ENCODE measurements around the gene GABRD.
A peak's percentile ranks its signal among the peaks of the same experiment; 100 is the strongest.

GABRD gene

GRCh38 chr1:2037314-2037979 is 18.3 kb downstream of the GABRD start:
- H2BK5ac ChIP-seq (ENCODE audit: low read length), result no peak overlapping the region
- H3K23ac ChIP-seq (ENCODE audit: low read depth, low read length, poor library complexity), result no peak overlapping the region
- no peak overlapping the region for H3K4me2 ChIP-seq (ENCODE audit: insufficient read depth, low read length, poor library complexity, severe bottlenecking)
- H2BK12ac ChIP-seq (ENCODE audit: low read length), result no peak overlapping the region
- no peaks in the 10 kb centered on the region for H3K36me3 ChIP-seq (replicated peaks in 1 of 2; ENCODE audit: control insufficient read depth in 2 of 2, insufficient read depth in 2 of 2, low read length in 2 of 2)
- H2AK5ac ChIP-seq (ENCODE audit: low read depth, low read length), result no peak overlapping the region
- no CpG with 5 or more reads among the region's 18 CpGs for WGBS, 2 donors (ENCODE audit: extremely low coverage in 2 of 2, insufficient read length in 2 of 2, insufficient replicate concordance in 1 of 2)
- no peak overlapping the region for H2BK120ac ChIP-seq (ENCODE audit: low read depth, low read length)
- no peak overlapping the region for H3K27ac ChIP-seq (replicated peaks; ENCODE audit: low read length)
- H4K91ac ChIP-seq (ENCODE audit: low read depth, low read length, poor library complexity), result no peak overlapping the region
- no peaks in the 10 kb centered on the region for H3K79me1 ChIP-seq (ENCODE audit: low read depth, low read length)
- no peak overlapping the region for H2BK15ac ChIP-seq (ENCODE audit: low read length)
- H3K4ac ChIP-seq (ENCODE audit: low read length), result no peak overlapping the region
- no peaks in the 10 kb centered on the region for H3K9me3 ChIP-seq (replicated peaks in 1 of 2; ENCODE audit: control insufficient read depth in 2 of 2, insufficient read depth in 1 of 2, low read depth in 1 of 2, low read length in 2 of 2)
- no peak overlapping the region for H3K9ac ChIP-seq (ENCODE audit: low read depth, low read length, poor library complexity)
- H3K14ac ChIP-seq (ENCODE audit: low read length), result peak overlapping the region; percentile 32
- peaks cover 0 to 6% of the 10 kb centered on the region in 2 donors for H3K4me1 ChIP-seq (ENCODE audit: control insufficient read depth in 2 of 2, insufficient read depth in 1 of 2, low read depth in 1 of 2, low read length in 2 of 2)
- H3K27me3 ChIP-seq (ENCODE audit: control insufficient read depth in 3 of 3, insufficient read depth in 3 of 3, low read depth in 1 of 3, low read length in 3 of 3), result peaks cover 0 to 66% (median 0%) of the 10 kb centered on the region in 3 experiments
- no peak overlapping the region for H2AFZ ChIP-seq (ENCODE audit: low read length)
- DNase-seq (ENCODE audit: low spot score), result no peak
- H3K4me3 ChIP-seq (ENCODE audit: low read length in 2 of 2), result no peak overlapping the region
- H3K18ac ChIP-seq (ENCODE audit: low read length), result no peak overlapping the region
- H4K8ac ChIP-seq (ENCODE audit: low read depth, low read length), result no peak overlapping the region

GRCh38 chr1:2038229-2038628 is 19.1 kb downstream of the GABRD start:
- Histone ChIP-seq H2AK5ac (ENCODE audit: low read depth, low read length) (no peak overlapping the region), H3K9me3 (replicated peaks in 1 of 2; ENCODE audit: control insufficient read depth in 2 of 2, insufficient read depth in 1 of 2, low read depth in 1 of 2, low read length in 2 of 2) (no peaks in the 10 kb centered on the region), H3K36me3 (replicated peaks in 1 of 2; ENCODE audit: control insufficient read depth in 2 of 2, insufficient read depth in 2 of 2, low read length in 2 of 2) (no peaks in the 10 kb centered on the region), H3K23ac (ENCODE audit: low read depth, low read length, poor library complexity) (no peak overlapping the region), H3K27ac (replicated peaks; ENCODE audit: low read length) (no peak overlapping the region), H2AFZ (ENCODE audit: low read length) (no peak overlapping the region), H3K4me1 (ENCODE audit: control insufficient read depth in 2 of 2, insufficient read depth in 1 of 2, low read depth in 1 of 2, low read length in 2 of 2) (peaks cover 0 to under 1% of the 10 kb centered on the region in 2 donors), H3K4me2 (ENCODE audit: insufficient read depth, low read length, poor library complexity, severe bottlenecking) (no peak overlapping the region), H3K18ac (ENCODE audit: low read length) (no peak overlapping the region), H3K9ac (ENCODE audit: low read depth, low read length, poor library complexity) (no peak overlapping the region), H3K4ac (ENCODE audit: low read length) (no peak overlapping the region), H3K27me3 (ENCODE audit: control insufficient read depth in 3 of 3, insufficient read depth in 3 of 3, low read depth in 1 of 3, low read length in 3 of 3) (peaks cover 0 to 60% (median 0%) of the 10 kb centered on the region in 3 experiments), H3K79me1 (ENCODE audit: low read depth, low read length) (no peaks in the 10 kb centered on the region), H3K14ac (ENCODE audit: low read length) (no peak overlapping the region), H2BK5ac (ENCODE audit: low read length) (no peak overlapping the region), H2BK15ac (ENCODE audit: low read length) (no peak overlapping the region), H2BK120ac (ENCODE audit: low read depth, low read length) (no peak overlapping the region), H3K4me3 (ENCODE audit: low read length in 2 of 2) (no peak overlapping the region), H4K8ac (ENCODE audit: low read depth, low read length) (no peak overlapping the region), H4K91ac (ENCODE audit: low read depth, low read length, poor library complexity) (no peak overlapping the region), H2BK12ac (ENCODE audit: low read length) (no peak overlapping the region)
- WGBS, 2 donors (ENCODE audit: extremely low coverage in 2 of 2, insufficient read length in 2 of 2, insufficient replicate concordance in 1 of 2), result no CpG with 5 or more reads among the region's 8 CpGs
- DNase-seq (ENCODE audit: low spot score), result no peak

- no peak overlapping the region for H3K4me2 ChIP-seq (ENCODE audit: insufficient read depth, low read length, poor library complexity, severe bottlenecking)
- peaks cover 0 to 64% (median 0%) of the 10 kb centered on the region in 3 experiments for H3K27me3 ChIP-seq (ENCODE audit: control insufficient read depth in 3 of 3, insufficient read depth in 3 of 3, low read depth in 1 of 3, low read length in 3 of 3)
- H3K23ac ChIP-seq (ENCODE audit: low read depth, low read length, poor library complexity), result no peak overlapping the region
- H3K18ac ChIP-seq (ENCODE audit: low read length), result no peak overlapping the region
- H2BK120ac ChIP-seq (ENCODE audit: low read depth, low read length), result no peak overlapping the region
- no peak for DNase-seq (ENCODE audit: low spot score)
- no peaks in the 10 kb centered on the region for H3K36me3 ChIP-seq (replicated peaks in 1 of 2; ENCODE audit: control insufficient read depth in 2 of 2, insufficient read depth in 2 of 2, low read length in 2 of 2)
- H2AK5ac ChIP-seq (ENCODE audit: low read depth, low read length), result no peak overlapping the region
- H3K4me1 ChIP-seq (ENCODE audit: control insufficient read depth in 2 of 2, insufficient read depth in 1 of 2, low read depth in 1 of 2, low read length in 2 of 2), result peaks cover 0 to 2% of the 10 kb centered on the region in 2 donors
- no peak overlapping the region for H4K8ac ChIP-seq (ENCODE audit: low read depth, low read length)
- H3K9ac ChIP-seq (ENCODE audit: low read depth, low read length, poor library complexity), result no peak overlapping the region
- H3K79me1 ChIP-seq (ENCODE audit: low read depth, low read length), result no peaks in the 10 kb centered on the region
- WGBS, 2 donors (ENCODE audit: extremely low coverage in 2 of 2, insufficient read length in 2 of 2, insufficient replicate concordance in 1 of 2), result no CpG with 5 or more reads among the region's 8 CpGs
- no peak overlapping the region for H3K4ac ChIP-seq (ENCODE audit: low read length)
- no peak overlapping the region for H2BK15ac ChIP-seq (ENCODE audit: low read length)
- H4K91ac ChIP-seq (ENCODE audit: low read depth, low read length, poor library complexity), result no peak overlapping the region
- H2AFZ ChIP-seq (ENCODE audit: low read length), result no peak overlapping the region
- H3K4me3 ChIP-seq (ENCODE audit: low read length in 2 of 2), result no peak overlapping the region
- peaks cover 0 to 2% of the 10 kb centered on the region in 2 donors for H3K9me3 ChIP-seq (replicated peaks in 1 of 2; ENCODE audit: control insufficient read depth in 2 of 2, insufficient read depth in 1 of 2, low read depth in 1 of 2, low read length in 2 of 2)
- no peak overlapping the region for H2BK5ac ChIP-seq (ENCODE audit: low read length)
- H2BK12ac ChIP-seq (ENCODE audit: low read length), result no peak overlapping the region
- no peak overlapping the region for H3K14ac ChIP-seq (ENCODE audit: low read length)
- H3K27ac ChIP-seq (replicated peaks; ENCODE audit: low read length), result no peak overlapping the region
These were observed 20.1 kb downstream of the GABRD start for GRCh38 chr1:2039251-2039650.

DNA sequence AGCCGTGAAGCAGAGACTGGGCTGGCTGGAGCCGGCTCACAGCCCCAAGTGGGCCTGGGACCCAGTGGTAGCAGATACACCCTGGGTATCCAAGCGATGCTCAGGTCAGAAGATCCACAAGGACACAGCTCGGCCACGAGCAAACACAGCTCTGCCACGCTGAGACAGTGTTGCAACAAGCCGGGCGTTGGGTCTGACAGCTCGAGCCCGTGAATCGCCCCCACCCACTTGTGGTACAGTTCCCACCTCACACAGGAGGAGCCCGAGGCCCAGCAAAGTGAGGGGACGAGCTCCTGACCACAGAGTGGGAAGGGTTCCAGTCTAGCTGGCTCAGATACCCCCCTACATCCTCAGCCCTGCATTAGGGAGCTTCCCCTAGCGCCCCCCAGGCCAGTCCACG is 22.2 kb downstream of the GABRD start:
- no peak overlapping the region for H3K4me3 ChIP-seq (ENCODE audit: low read length in 2 of 2)
- H2BK12ac ChIP-seq (ENCODE audit: low read length), result no peak overlapping the region
- H3K36me3 ChIP-seq (replicated peaks in 1 of 2; ENCODE audit: control insufficient read depth in 2 of 2, insufficient read depth in 2 of 2, low read length in 2 of 2), result no peaks in the 10 kb centered on the region
- H3K79me1 ChIP-seq (ENCODE audit: low read depth, low read length), result no peaks in the 10 kb centered on the region
- no peak overlapping the region for H3K18ac ChIP-seq (ENCODE audit: low read length)
- peaks cover 0 to 2% of the 10 kb centered on the region in 2 donors for H3K9me3 ChIP-seq (replicated peaks in 1 of 2; ENCODE audit: control insufficient read depth in 2 of 2, insufficient read depth in 1 of 2, low read depth in 1 of 2, low read length in 2 of 2)
- H3K4ac ChIP-seq (ENCODE audit: low read length), result no peak overlapping the region
- H2AFZ ChIP-seq (ENCODE audit: low read length), result no peak overlapping the region
- no peak overlapping the region for H2BK120ac ChIP-seq (ENCODE audit: low read depth, low read length)
- no peak overlapping the region for H4K91ac ChIP-seq (ENCODE audit: low read depth, low read length, poor library complexity)
- H3K14ac ChIP-seq (ENCODE audit: low read length), result no peak overlapping the region
- peaks cover 0 to 77% (median 11%) of the 10 kb centered on the region in 3 experiments for H3K27me3 ChIP-seq (ENCODE audit: control insufficient read depth in 3 of 3, insufficient read depth in 3 of 3, low read depth in 1 of 3, low read length in 3 of 3)
- peaks cover 0 to 7% of the 10 kb centered on the region in 2 donors for H3K4me1 ChIP-seq (ENCODE audit: control insufficient read depth in 2 of 2, insufficient read depth in 1 of 2, low read depth in 1 of 2, low read length in 2 of 2)
- no CpG with 5 or more reads among the region's 15 CpGs for WGBS, 2 donors (ENCODE audit: extremely low coverage in 2 of 2, insufficient read length in 2 of 2, insufficient replicate concordance in 1 of 2)
- H3K27ac ChIP-seq (replicated peaks; ENCODE audit: low read length), result no peak overlapping the region
- H2AK5ac ChIP-seq (ENCODE audit: low read depth, low read length), result peak overlapping the region; percentile 22
- no peak overlapping the region for H4K8ac ChIP-seq (ENCODE audit: low read depth, low read length)
- H3K23ac ChIP-seq (ENCODE audit: low read depth, low read length, poor library complexity), result no peak overlapping the region
- H3K9ac ChIP-seq (ENCODE audit: low read depth, low read length, poor library complexity), result no peak overlapping the region
- no peak for DNase-seq (ENCODE audit: low spot score)
- H2BK15ac ChIP-seq (ENCODE audit: low read length), result no peak overlapping the region
- H3K4me2 ChIP-seq (ENCODE audit: insufficient read depth, low read length, poor library complexity, severe bottlenecking), result no peak overlapping the region
- H2BK5ac ChIP-seq (ENCODE audit: low read length), result peak overlapping the region; percentile 35

Data from neuronal stem cell (in vitro differentiated cells).